Stimulated activated CD4-positive, alpha-beta T cell treated with anti-CD3 and anti-CD28 coated beads, Interleukin-15, amount 100 ng/mL, for 24 hours (primary cell): ENCODE results near the gene BRF1.
"Not testable (repeated sequence)": the region's sequence is repeated elsewhere in the genome, so short reads cannot be mapped to it uniquely, and the experiment has no call there.

Experiments used
- DNase-seq: peaks from one replicate; pipeline ENCODE4 v3.0.0-alpha.2; 2020

Gene BRF1

DNA sequence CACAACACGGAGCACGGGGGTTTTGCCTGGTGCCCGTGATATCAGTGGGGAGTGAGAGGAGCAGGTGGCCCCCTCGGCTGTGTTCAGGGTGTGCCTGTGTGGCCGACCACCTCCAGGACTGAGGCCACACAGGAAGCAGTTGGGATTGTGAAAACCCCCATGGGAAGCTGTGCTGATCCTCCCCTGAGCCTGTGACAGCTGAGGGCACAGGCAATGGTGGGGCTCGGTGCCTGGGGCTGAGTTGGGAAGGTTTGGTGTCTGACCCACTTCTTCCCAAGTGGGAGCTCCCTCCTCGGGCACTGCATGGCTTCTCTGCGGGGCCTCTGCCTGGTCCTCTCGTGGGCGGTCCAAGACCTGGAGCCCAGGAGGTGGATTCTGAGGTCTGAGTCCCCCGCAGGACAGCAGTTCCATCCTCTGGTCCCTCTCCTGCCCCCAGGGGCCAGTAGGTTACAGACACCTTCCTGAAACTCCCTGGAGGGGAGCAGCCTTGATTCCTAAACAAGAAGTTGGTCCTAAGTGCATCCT lies 31.6 kb upstream of the BRF1 start:
- no peak for DNase-seq

DNA sequence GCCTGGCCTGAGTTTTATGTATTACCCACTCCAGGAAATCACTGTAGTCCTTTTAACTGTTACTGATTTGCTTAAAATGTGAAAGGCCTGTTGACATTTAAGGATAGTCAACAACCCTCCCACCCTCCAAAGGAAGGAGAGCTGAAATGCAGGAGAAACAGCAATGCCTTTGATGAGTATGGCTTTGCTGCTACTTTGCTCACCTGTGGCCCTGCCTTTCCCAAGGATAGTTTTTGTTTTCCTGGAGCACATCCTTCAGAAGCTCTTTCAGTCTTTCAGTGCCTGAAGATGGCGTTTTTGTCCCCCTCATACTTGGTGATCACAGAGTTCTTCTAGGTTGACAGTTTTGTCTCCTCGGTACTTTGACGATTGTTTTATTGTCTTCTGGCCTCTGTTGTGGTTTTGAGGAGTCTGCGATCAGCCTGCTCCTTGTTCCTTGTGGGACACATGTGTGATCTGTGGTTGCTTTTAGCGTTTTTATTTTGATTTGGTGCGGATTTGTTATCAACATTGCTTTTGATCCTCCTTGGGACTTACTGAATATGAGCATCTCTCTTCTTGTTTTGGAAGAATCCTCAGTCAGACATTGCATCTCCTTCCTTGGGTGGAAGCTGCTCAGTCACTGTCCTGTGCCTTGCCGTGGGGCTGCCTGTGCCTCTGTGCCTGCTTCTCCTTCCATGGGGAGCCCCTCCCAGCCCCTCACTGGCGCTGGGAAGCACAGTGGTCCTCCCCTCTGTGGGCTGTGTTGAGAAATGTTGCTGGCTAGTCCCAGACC lies 31.0 kb upstream of the BRF1 start:
- no peak for DNase-seq

DNA sequence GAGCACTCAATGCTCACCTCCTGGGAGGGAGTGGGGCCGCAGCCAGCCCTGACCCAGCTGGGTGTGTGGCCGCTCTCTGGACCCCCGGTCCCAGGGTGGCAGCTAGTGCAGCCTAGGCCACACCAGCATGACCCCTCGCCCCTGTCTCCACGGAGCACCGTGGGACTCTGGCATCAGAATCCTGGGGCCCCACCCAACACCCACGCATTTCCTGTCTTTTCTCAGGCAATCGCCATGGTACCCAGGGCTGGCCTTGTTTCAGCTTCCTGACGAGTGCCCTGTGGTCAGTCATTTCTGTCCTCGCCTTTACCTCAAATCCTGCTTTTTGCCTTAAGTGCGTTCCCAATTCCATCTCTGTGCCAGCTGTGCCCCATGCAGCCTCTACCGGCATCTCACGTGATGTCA lies 29.7 kb upstream of the BRF1 start:
- peak; percentile 32 for DNase-seq

DNA sequence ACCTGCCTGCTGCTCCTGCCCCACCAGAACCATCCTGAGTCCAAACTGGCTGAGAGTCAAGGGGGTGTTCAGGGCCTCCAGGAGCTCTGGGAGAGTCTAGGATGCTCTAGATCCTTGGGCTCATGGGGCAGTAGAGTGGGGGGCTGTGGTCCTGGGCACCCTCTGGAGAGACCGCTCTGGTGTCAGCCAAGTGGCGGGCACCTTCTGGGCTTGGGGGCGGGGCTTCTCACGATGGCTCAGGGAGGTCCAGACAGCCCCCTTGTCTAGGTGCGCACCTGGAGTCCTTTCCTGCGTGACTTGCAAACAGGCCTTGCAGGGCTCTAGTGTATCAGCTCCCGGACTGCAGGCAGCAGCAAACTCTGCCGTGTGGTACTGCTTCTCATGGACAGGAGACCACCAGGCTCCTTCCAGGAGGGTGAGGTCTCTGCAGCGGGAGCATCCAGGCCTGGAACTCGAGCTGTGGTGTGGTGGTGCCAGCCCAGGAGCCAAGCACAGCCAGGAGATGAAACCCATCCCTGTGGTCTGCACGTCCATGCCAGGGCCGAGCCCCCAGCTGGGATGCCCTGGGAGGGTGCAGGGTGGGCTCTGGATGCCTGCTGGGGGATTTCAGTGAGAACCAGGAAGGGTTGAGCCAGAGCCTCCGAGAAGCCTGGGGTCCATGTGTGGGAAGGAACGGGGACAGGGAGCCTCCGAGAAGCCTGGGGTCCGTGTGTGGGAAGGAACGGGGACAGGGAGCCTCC lies 28.8 kb upstream of the BRF1 start:
- DNase-seq, result no peak

DNA sequence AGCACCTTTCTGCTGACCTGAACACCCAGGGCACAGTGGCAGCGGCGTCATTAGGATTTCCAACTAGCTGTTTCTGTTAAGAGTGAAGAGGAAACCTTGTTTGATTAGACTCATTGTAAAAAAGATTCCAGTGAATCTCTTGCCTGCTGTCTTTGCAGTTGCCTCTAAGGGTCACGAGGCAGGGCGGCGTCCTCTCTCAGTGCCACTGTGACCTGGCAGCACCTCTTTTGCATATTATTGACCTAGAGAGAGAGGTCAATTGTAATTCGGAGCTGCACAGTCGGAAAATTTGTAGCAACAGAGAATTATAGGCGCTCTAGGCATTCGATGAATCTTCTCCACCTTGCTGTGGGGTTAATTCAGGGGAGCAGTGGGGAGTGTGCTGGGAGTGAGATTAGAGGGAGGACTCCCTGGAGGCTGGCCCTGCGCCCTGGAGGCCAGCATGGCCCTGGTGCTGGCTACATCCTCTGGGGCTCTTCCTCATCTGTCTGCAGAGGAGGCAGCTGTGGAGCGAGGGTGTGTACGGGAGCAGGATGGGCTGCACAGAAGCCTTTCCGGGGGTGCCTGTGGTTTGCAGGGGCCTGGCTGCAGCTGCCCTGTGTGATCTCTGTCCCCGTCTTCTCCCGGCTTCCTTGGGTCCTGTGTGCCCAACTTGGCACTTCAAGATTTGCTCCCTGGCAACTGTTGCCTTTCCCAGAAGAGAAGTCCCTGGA lies 28.0 kb upstream of the BRF1 start:
- DNase-seq, result no peak

DNA sequence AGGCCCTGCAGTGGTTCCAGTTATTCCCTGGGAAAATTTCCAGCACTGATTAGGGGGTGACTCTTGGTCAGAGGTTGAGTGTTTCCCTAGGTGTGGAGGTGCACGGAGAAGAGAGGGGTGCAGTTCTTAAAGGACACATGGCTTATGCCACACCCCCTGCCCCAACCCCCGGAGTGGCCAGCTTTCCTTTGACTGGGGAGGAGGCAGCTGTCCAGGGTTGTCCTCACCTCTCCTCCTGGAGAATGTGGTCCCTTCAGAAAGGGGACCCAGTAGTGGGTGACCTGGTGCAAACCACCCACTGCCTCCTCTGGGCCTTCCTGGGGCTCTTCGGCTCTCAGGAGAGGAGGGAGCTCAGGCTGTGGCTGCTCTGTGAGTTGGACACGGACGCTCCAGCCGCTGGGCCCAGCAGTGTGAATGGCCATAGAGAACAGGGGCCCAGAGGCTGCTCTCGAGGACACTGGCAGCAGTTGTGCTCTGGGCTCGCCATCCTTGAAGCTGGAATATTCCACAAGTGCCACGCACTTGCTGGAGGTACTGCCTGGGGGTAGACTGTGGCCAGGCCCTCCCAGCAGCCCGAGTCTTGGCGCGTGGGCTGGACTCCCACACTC lies 27.4 kb upstream of the BRF1 start:
- no peak for DNase-seq

DNA sequence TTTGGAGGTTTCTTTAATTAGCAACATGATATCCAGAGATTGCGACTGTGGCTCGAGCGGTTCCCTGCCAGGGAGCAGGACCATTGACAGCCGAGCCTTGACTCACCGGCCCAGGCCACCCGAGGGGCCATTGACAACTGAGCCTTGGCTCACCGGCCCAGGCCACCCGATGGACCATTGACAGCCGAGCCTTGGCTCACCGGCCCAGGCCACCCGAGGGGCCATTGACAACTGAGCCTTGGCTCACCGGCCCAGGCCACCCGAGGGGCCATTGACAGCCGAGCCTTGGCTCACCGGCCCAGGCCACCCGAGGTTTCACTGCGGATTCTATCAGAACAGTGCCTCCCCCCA lies 26.9 kb upstream of the BRF1 start:
- DNase-seq, result not testable (repeated sequence)

DNA sequence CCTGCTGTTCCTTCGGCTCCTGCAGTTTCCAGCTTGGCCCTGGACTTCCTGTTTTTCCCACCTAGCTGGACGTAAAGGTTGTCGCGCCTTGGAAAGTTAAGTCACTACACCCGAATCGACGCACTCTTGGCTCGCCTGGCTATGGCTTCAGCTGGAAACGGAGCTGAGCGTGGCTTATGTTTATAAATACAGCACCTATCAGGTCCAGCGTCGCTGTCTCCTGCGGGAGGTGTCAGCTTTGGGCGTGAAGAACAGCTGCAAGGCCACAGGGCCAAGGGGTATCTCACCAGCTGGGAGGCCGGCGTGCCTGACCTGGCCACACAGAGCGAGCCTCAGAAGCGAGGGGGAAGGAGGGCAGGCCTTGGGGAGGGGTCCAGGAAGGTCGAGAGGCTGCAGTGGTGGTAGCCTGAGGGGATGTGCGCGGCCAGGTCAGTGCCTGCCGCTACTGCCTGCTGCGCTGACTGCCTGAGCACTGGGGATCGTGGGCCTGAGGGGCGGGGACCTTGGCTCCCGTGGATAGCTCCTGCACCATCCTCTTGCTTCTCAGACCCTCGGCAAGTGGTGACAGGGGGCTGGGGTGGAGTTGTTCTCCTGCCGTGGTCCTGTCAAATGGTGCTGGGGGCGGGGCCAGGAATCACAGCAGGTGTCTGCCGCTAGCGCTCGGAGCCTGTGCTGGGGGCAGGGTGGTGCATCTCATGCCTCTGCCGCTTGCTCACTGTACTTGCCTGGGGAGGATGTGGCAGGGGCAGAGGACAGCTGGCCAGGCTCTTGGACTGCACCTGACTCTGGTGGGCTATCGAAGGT lies 26.3 kb upstream of the BRF1 start:
- no peak for DNase-seq

DNA sequence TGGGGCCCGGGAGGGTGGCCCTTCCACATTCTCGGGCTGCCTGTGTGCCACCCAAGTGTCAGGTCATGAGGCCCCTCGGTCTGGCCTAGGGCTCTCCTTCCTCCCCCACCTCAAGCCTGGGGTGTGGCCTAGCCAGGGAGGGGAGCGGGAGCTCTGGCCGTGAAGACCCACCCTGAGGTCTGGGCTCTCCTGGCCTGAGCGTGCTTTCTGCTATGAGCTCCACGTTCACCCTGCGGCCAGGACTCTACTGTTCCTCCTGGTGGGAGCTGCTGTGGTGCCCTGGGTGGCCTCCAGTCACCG lies 25.7 kb upstream of the BRF1 start:
- DNase-seq, result no peak

DNA sequence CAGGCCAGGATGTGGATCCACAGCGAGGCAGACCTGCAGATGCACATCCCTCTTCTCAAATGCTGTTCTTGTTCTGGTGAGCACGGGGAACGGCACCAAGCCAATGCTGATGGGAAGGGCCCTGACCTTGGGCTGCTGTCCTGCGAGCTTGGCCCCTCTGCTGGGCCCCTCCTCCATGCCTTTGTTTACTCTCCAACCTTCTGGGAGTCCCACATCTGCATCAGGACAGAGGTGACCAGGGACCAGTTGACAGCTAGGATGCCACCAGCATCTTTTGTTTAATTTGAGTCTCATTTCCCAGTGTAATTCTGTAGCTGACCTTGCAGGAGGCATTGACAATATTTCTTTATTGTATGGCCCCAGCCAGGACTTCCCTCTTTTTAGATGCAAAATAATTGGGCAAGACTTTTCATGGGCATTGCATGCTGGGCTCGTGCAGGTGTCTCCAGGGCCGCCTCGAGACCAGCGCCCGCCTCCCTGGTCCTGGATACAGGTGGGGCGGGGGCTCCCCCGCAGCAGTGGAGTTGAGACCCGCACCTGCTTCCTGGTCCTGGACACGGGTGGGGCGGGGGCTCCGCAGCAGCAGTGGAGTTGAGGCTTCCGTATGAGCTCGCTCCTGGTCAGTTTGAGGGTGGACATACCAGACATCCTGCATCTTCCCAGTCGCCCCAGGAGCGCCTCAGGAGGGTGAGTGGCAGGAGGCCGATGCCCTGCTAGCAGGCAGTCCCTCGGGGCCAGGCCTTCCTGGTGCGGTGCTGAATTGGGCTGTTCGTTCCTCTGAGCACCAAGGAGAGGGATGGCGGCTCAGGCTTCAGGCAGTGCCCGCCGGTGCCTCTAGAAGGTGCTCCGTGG lies 25.1 kb upstream of the BRF1 start:
- no peak for DNase-seq

DNA sequence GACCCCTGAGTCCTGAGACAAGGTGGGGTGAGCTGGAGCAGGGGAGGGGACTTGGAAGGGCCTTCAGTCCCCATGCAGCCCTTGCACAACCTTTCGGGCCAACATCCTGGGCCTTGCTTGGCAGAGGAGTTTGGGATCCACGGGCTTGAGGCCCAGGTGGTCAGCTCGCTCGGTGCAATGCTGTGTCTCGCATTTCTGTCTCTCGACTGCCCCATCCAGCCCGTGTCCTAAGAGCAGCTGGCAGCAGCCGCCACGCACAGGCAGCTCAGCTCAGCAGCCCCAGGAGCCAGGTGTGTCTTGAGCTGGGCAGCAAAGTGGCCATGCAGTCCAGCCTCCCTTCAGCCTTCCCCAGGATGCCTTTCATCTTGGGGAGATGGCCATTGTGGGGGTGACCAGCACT lies 24.5 kb upstream of the BRF1 start:
- DNase-seq, result no peak

DNA sequence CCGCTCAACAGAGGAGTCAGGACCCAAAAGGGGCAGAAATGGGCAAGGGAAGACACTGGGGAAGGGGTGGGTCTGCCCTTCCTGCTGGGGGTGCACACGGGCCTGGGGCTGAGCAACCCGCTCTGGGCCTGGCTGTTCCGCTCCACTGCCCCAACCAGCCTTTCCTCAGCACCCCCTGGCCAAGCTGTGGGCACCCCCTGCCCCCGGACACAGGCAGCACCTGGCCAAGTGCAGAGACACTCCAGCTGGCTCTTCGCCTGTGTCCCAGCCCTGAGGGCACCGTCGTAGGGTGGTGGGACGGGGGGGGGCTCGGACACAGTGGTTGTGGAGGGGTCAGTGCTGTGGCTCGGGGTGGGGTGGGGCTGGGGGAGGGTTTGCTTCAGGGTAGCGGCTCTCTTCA lies 24.1 kb upstream of the BRF1 start:
- no peak for DNase-seq

DNA sequence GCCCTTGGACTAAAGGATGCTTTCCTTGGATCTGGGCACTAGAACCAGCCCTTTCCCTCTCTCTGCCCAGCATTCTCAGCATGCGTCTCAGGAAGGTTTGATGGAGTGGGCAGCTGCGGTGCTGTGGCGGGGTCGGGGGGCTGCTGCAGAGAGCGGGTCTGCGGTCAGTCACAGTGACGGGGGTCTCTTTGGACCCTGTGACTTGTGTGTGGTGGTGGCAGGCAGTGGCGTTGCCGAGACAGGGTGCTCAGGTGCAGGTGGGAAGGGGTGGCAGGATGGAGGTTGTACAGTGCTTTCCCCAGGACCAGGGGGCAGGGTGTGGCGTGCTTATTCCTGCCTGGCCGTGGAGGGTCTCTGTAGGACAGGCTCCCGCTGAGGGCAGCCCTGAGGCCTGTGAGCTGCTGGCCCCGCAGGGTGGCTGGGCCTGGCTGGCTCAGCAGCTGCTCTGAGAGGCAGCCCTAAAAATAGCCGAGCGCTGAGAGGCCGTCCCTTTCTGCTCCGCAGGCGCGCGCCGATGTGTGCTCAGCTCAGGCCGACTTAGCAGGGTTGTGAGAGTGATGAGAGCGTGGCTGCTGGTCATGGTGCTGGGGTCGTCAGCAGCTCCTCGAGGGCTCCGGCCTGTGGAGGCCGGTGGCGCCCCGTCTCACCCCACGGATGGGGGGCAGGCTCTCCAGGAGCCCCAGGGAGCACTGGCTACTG lies 23.4 kb upstream of the BRF1 start:
- DNase-seq, result no peak

DNA sequence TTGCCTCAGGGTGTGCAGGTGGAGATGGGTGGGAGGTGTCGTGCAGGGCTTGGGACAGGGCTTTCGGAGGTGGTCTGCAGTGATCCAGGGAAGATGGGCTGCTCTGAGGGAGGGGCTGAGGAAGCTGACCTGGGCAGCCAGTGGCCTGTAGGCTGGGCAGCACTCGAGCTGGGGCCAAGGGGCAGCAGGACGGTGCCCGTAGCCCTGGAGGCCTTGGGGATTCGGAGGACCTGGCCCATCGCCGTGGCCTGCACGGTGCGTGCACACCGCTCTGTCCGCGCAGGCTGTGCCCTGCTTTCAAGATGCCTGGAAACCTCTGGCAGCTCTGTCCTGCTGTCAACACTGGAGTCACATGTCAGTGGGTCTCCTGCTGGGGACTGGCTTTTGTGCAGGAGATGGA lies 22.9 kb upstream of the BRF1 start:
- DNase-seq, result no peak

DNA sequence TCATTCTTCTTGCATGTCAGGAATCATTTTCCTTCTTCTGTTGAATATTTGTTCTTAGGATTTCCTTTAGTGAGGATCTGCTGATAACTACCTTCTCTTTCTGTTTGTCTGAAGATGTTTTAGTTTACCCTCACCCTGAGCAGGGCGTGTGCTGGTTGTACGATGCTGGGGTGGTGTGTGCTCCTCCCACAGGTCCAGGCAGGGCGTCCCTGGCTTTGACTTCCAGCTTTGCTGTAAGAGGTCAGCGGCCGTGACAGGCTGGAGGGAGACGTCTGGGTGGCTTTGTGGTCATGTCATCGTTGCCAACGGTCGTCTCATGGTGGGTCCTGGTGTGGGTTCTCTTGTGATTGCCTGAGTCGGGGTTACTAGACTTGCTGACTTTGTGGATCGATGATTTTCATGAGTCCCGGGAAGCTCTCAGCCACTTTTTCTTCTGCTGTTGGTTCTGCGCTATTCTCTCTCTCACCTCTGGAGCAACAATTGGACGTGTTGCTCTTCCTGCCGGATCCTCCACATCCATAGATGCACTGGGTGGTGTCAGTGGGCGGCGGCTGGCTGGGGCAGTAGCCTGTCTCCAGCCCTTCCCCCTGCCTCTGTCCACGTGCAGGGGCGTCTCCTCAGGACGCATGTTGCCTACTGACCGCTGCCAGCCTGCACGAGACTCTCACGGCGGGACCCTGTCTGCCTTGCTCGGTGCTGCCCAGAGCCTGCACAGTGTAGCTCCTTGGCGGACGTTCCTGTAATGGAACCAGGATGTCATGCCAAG lies 22.2 kb upstream of the BRF1 start:
- DNase-seq, result no peak

DNA sequence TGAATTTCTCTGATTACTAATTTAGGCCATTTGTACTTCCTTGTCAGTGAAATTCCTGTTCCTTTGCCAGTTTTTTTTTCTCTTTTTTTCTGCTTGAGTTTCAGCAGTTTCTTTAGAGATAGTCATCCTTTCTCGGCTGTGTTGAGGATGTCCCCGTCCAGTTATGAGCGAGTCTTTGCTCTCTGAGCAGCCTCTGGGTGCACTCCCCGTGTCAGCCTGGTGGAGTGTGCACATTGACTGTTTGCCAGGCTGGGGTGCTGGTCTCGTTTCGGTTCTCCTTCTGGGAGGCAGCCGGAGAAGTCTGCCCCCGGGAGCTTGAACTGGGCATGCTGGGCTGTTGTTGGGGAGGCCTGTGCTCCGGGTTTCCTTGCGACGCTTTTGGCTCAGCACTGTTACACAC lies 16.7 kb upstream of the BRF1 start:
- DNase-seq, result peak; percentile 32

DNA sequence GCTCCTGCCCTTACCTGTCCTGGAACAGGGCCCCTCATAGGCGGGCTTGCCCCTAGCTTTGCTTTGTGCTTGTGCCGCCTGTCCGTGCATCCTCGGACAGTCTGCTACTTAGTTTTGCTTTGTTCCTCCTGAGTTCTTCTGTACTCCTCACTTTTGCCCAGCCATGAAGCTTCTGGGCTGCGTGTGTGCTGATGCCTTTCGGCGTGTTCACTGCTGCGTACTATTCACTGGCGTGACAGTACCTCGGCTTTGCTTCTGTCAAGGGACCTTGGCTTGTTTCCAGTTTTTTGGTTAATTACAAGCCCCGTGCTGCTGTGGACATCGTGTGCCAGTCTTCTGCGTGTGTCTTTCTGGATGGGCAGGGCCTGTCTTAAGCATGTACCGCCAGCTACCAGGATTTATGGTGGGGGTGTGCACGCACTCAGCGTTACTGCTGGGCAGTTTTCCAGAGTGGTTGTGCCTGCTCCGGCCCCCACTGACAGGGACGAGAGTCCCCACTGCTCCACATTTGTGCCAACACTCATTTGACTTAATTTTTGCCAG lies 16.2 kb upstream of the BRF1 start:
- DNase-seq, result no peak

DNA sequence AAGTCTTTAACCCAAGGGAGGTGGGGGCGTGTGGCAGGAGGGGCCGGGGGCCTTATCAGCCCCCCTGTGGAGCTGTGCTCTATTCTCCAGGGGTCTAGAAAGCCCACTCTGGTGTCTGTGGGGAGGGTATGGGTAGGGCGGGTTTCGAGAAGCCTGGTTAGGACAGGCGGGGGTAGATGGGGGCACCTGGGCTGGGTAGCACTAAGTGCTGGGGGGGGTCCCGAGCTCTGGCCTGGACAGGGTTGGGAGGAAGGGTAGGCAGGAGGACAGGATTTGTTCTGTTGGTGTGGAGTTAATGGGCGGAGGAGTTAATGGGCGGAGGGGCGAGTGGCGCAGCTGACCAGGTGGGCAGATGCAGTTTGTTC lies 15.8 kb upstream of the BRF1 start:
- DNase-seq, result no peak

DNA sequence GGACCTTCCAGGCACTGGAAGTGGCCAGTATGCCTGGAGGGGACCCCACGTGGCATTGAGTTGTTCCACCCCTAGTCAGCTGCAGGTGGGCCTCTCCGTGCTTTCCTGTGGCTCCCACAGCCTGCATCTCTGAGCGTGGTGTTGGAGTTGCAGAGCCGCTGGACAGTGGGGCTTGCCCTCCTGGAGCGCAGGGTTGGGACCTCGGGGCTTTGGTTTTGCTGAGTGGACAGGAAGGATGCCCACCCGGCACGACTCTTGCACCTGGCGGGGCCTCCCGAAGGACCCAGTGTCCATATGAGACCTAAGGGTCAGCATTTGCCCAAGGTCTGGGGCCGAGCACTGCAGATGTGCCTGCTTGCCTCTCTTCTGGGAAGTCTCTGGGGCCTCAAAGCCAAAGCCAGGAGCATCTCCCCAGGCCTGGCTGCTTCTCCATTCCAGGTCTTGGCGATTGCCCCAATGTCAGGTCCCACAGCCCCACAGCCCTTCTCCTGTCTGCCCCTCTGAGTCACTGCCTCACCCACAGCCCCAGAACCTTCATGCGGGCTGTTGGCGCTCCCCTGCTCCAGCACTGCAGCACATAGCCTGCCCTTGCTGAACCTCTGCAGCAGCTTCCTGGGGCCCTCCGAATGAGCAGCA lies 15.3 kb upstream of the BRF1 start:
- peak; percentile 30 for DNase-seq
